ENCODE data around the gene KLK4. TPM values are rescaled to one million over a fixed set of nuclear protein-coding genes. Genes with fewer than 3 reads are reported as not detected.

The KLK4 gene
- polyA plus RNA-seq, 1 of the 3 experiments (the other 2 are of a cell fraction) = not detected

DNA sequence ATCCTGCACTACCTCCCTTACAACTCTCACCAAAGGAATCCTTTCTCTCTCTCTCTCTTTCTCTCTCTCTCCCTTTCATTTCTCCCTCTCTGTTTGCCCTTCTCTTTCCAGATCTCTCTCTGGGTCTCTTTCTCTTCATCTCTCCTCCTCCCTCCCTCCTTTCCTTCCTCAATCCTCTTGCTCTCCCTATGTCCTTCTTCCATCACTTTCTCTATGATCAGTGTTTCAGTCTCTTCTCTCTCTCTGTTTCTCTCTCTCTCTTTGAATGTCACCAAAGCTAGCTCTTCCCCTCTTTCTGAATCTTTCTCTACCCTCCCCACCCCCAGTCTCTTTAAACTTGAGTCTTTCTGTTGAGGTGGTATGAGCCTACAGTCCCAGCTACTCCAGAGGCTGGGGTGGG is 19.8 kb upstream of the KLK4 start:
- Histone ChIP-seq H3K9ac (no peak overlapping the region), H3K27me3 (ENCODE audit: insufficient read depth) (peaks cover 49% of the 10 kb centered on the region; the same call in 1 of the 2 replicates), H3K4me1 (ENCODE audit: control insufficient read depth in 1 of 2, insufficient read depth in 2 of 2, low read depth in 1 of 2, low read length in 1 of 2) (no peaks in the 10 kb centered on the region), H2AFZ (ENCODE audit: low read depth) (no peak overlapping the region), H4K20me1 (ENCODE audit: insufficient read depth) (no peaks in the 10 kb centered on the region), H3F3A (replicated peaks; ENCODE audit: insufficient read depth) (no peaks in the 10 kb centered on the region), H3K27ac (ENCODE audit: low read depth in 2 of 2, low read length in 1 of 2) (no peak overlapping the region), H3K9me3 (no peaks in the 10 kb centered on the region), H3K4me3 (ENCODE audit: low read depth in 2 of 2, low read length in 1 of 2) (no peak overlapping the region), H3K36me3 (replicated peaks in 1 of 2; ENCODE audit: control insufficient read depth in 1 of 2, insufficient read depth in 2 of 2, low read length in 1 of 2) (no peaks in the 10 kb centered on the region), H3K9me2 (no peaks in the 10 kb centered on the region), H3K4me2 (no peak overlapping the region), H3K79me2 (ENCODE audit: insufficient read depth) (no peaks in the 10 kb centered on the region)
- DNase-seq = no peak
- no peak for TF ChIP-seq YY1 (IDR thresholded peaks at IDR 0.05; ENCODE audit: low read depth)
- TF ChIP-seq, protein P1, sequence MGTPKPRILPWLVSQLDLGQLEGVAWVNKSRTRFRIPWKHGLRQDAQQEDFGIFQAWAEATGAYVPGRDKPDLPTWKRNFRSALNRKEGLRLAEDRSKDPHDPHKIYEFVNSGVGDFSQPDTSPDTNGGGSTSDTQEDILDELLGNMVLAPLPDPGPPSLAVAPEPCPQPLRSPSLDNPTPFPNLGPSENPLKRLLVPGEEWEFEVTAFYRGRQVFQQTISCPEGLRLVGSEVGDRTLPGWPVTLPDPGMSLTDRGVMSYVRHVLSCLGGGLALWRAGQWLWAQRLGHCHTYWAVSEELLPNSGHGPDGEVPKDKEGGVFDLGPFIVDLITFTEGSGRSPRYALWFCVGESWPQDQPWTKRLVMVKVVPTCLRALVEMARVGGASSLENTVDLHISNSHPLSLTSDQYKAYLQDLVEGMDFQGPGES (IDR thresholded peaks at IDR 0.05; ENCODE audit: low read depth, low read length) = no peak
- TF ChIP-seq, protein P2, sequence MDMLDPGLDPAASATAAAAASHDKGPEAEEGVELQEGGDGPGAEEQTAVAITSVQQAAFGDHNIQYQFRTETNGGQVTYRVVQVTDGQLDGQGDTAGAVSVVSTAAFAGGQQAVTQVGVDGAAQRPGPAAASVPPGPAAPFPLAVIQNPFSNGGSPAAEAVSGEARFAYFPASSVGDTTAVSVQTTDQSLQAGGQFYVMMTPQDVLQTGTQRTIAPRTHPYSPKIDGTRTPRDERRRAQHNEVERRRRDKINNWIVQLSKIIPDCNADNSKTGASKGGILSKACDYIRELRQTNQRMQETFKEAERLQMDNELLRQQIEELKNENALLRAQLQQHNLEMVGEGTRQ (IDR thresholded peaks at IDR 0.05; ENCODE audit: borderline replicate concordance, low read depth, low read length) = no peak
- TF ChIP-seq TCF12 (IDR thresholded peaks at IDR 0.05) = no peak
- no peak for TF ChIP-seq TAF1 (IDR thresholded peaks at IDR 0.05; ENCODE audit: borderline replicate concordance, low read depth, low read length)
- TF ChIP-seq MXI1 (IDR thresholded peaks at IDR 0.05; ENCODE audit: low read depth, low read length) = no peak
- TF ChIP-seq, protein P3, sequence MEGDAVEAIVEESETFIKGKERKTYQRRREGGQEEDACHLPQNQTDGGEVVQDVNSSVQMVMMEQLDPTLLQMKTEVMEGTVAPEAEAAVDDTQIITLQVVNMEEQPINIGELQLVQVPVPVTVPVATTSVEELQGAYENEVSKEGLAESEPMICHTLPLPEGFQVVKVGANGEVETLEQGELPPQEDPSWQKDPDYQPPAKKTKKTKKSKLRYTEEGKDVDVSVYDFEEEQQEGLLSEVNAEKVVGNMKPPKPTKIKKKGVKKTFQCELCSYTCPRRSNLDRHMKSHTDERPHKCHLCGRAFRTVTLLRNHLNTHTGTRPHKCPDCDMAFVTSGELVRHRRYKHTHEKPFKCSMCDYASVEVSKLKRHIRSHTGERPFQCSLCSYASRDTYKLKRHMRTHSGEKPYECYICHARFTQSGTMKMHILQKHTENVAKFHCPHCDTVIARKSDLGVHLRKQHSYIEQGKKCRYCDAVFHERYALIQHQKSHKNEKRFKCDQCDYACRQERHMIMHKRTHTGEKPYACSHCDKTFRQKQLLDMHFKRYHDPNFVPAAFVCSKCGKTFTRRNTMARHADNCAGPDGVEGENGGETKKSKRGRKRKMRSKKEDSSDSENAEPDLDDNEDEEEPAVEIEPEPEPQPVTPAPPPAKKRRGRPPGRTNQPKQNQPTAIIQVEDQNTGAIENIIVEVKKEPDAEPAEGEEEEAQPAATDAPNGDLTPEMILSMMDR (IDR thresholded peaks at IDR 0.05) = no peak
- TF ChIP-seq RXRA (IDR thresholded peaks at IDR 0.05; ENCODE audit: borderline replicate concordance, low read depth) = no peak
- TF ChIP-seq, protein P4, sequence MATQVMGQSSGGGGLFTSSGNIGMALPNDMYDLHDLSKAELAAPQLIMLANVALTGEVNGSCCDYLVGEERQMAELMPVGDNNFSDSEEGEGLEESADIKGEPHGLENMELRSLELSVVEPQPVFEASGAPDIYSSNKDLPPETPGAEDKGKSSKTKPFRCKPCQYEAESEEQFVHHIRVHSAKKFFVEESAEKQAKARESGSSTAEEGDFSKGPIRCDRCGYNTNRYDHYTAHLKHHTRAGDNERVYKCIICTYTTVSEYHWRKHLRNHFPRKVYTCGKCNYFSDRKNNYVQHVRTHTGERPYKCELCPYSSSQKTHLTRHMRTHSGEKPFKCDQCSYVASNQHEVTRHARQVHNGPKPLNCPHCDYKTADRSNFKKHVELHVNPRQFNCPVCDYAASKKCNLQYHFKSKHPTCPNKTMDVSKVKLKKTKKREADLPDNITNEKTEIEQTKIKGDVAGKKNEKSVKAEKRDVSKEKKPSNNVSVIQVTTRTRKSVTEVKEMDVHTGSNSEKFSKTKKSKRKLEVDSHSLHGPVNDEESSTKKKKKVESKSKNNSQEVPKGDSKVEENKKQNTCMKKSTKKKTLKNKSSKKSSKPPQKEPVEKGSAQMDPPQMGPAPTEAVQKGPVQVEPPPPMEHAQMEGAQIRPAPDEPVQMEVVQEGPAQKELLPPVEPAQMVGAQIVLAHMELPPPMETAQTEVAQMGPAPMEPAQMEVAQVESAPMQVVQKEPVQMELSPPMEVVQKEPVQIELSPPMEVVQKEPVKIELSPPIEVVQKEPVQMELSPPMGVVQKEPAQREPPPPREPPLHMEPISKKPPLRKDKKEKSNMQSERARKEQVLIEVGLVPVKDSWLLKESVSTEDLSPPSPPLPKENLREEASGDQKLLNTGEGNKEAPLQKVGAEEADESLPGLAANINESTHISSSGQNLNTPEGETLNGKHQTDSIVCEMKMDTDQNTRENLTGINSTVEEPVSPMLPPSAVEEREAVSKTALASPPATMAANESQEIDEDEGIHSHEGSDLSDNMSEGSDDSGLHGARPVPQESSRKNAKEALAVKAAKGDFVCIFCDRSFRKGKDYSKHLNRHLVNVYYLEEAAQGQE (IDR thresholded peaks at IDR 0.05; ENCODE audit: low read depth, low read length) = no peak
- TF ChIP-seq NFIC (IDR thresholded peaks at IDR 0.05; ENCODE audit: borderline replicate concordance) = no peak
- ChIA-PET POLR2A (no interaction called here), CTCF (interaction anchor here (1.1 to 1.7 kb wide), 4 partner anchors 9 to 165 kb away, joined by 3 to 6 read pairs (median 4); no protein-coding TSS in a partner anchor)

Data from SK-N-SH (cell line).